Ectodermal cell (in vitro differentiated cells): ENCODE measurements around the gene COL26A1.

Experiments used
- H3K27ac ChIP-seq: 2 replicates; pipeline ENCODE4 v1.7.0; 2013; ENCODE audit warnings: mild to moderate bottlenecking, low read depth, low read length; ENCODE audit not compliant: insufficient read depth, poor library complexity, severe bottlenecking
- H3K27me3 ChIP-seq: 2 replicates; pipeline ENCODE4 v1.7.0; 2013; ENCODE audit warnings: mild to moderate bottlenecking, low read length; ENCODE audit not compliant: insufficient read depth, control insufficient read depth, poor library complexity, severe bottlenecking
- H3K36me3 ChIP-seq: one replicate; pipeline ENCODE4 v1.7.0; 2013; ENCODE audit warnings: low read length; ENCODE audit not compliant: control insufficient read depth, insufficient read depth
- H3K4me1 ChIP-seq: one replicate; pipeline ENCODE4 v1.7.0; 2013; ENCODE audit warnings: low read length; ENCODE audit not compliant: control insufficient read depth, insufficient read depth
- H3K4me3 ChIP-seq: 2 replicates; pipeline ENCODE4 v1.7.0; 2013; ENCODE audit warnings: low read depth, low read length, control low read depth; ENCODE audit not compliant: insufficient read depth
- H3K9me3 ChIP-seq: 2 replicates; pipeline ENCODE4 v1.7.0; 2013; ENCODE audit warnings: mild to moderate bottlenecking, low read length, moderate library complexity; ENCODE audit not compliant: control insufficient read depth
- WGBS, 2 experiments: methylation state at CpG; one replicate each; pipeline ENCODE4 v1.1.7; 2013; ENCODE audit warnings: missing lambda C conversion rate in 2 of 2; 5-methylcytosine and 5-hydroxymethylcytosine counted together

COL26A1 gene

GRCh38 chr7:101563943-101564777 lies 201.5 kb downstream of the COL26A1 start:
- no peaks in the 10 kb centered on the region for H3K36me3 ChIP-seq
- H3K9me3 ChIP-seq, result no peaks in the 10 kb centered on the region
- peaks cover 5% of the 10 kb centered on the region for H3K4me1 ChIP-seq
- H3K4me3 ChIP-seq, result no peak overlapping the region
- H3K27me3 ChIP-seq, result no peaks in the 10 kb centered on the region
- no peak overlapping the region for H3K27ac ChIP-seq
- WGBS, 2 experiments, result 83 to 86% methylated on average over 23 of the region's 23 CpGs

- Histone ChIP-seq H3K27ac (no peak overlapping the region), H3K9me3 (no peaks in the 10 kb centered on the region), H3K4me3 (no peak overlapping the region), H3K36me3 (no peaks in the 10 kb centered on the region), H3K27me3 (no peaks in the 10 kb centered on the region), H3K4me1 (peaks cover 5% of the 10 kb centered on the region)
- WGBS, 2 experiments, result 44 to 49% methylated on average over 16 of the region's 16 CpGs
Measured at GRCh38 chr7:101564778-101565211, 202.1 kb downstream of the COL26A1 start.

DNA sequence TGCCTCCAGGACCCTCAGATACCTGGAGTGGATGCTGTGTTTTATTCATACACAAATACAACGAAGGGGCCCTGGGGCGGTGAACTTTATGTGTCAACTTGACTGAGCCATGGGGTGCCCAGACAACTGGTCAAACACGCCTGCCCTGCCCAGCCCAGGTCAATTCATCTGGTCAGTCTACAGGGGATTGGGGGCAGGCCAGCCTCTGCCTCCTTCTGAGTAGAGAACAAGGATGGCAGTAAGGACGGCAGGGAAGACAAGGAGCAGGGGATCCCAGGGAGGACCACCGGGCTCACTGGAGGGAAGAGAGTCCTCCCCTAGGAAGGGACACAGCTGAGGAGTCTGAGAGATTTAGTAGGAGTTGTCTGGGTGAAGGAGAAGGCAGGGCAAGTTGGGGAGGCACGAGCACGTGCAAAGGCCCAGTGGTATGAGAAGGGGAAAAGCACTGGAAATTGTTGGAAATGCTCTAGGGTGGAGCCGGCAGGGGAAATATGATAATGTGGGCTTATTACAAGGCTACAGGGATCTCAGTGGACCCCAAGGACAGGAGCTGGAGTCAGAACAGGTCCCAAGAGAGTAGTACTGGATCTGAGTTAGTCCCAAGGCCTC lies 203.0 kb downstream of the COL26A1 start:
- H3K27me3 ChIP-seq, result no peaks in the 10 kb centered on the region
- no peak overlapping the region for H3K4me3 ChIP-seq
- no peaks in the 10 kb centered on the region for H3K36me3 ChIP-seq
- peaks cover 5% of the 10 kb centered on the region for H3K4me1 ChIP-seq
- WGBS, 2 experiments, result 93% methylated on average over 8 of the region's 8 CpGs
- H3K27ac ChIP-seq, result no peak overlapping the region
- no peaks in the 10 kb centered on the region for H3K9me3 ChIP-seq

DNA sequence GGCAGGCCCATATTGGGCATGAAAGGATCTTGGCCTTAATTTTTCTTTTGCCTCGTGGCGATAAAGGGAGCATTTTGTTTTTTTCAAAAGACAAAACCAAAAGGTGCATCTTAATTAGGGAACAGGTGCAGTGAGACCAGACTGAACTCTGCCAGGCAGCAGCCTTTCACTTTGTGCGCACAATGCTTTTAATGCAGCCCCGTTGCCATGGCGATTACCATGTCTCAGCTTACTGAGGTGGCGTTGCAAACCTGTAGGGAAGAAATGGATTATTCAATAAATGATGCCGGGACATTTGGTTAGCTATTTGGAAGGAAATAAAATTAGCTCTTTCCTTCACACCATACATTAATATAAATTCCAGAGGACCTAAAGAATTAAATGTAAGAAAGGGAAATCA lies 204.6 kb downstream of the COL26A1 start:
- no peaks in the 10 kb centered on the region for H3K27me3 ChIP-seq
- H3K4me3 ChIP-seq, result no peak overlapping the region
- H3K4me1 ChIP-seq, result peaks cover 5% of the 10 kb centered on the region
- H3K9me3 ChIP-seq, result no peaks in the 10 kb centered on the region
- 93% methylated on average over 6 to 7 of the region's 7 CpGs for WGBS, 2 experiments
- no peaks in the 10 kb centered on the region for H3K36me3 ChIP-seq
- H3K27ac ChIP-seq, result no peak overlapping the region

- Histone ChIP-seq H3K9me3 (no peaks in the 10 kb centered on the region), H3K4me1 (no peaks in the 10 kb centered on the region), H3K27ac (no peak overlapping the region), H3K36me3 (no peaks in the 10 kb centered on the region), H3K27me3 (no peaks in the 10 kb centered on the region), H3K4me3 (no peak overlapping the region)
- 95 to 100% methylated on average over 1 to 2 of the region's 2 CpGs for WGBS, 2 experiments
Measured at GRCh38 chr7:101572156-101572555, 209.5 kb downstream of the COL26A1 start.

GRCh38 chr7:101575168-101575567 lies 212.5 kb downstream of the COL26A1 start:
- 24 to 27% methylated on average over 2 of the region's 2 CpGs for WGBS, 2 experiments
- Histone ChIP-seq H3K9me3 (no peaks in the 10 kb centered on the region), H3K27ac (no peak overlapping the region), H3K4me3 (no peak overlapping the region), H3K4me1 (no peaks in the 10 kb centered on the region), H3K27me3 (no peaks in the 10 kb centered on the region), H3K36me3 (no peaks in the 10 kb centered on the region)

DNA sequence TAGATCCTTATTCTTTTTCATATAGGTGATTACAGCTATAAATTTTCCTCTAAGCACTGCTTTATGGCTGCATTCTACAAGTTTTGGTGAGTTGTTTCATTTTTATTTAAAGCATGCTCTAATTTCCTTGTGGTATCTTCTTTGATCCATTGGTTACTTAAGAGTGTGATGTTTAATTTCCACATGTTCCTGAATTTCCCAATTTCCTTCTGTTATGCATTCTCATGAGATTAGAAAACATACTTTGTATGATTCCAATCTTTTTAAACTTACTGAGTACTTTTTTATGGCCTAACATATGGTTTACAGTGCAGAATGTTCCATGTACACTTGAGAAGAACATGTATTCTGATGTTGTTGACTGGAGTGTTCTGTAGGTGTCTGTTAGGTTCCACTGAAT lies 213.0 kb downstream of the COL26A1 start:
- Histone ChIP-seq H3K9me3 (no peaks in the 10 kb centered on the region), H3K4me1 (no peaks in the 10 kb centered on the region), H3K27me3 (no peaks in the 10 kb centered on the region), H3K27ac (no peak overlapping the region), H3K36me3 (no peaks in the 10 kb centered on the region), H3K4me3 (no peak overlapping the region)

GRCh38 chr7:101576998-101577397 lies 214.3 kb downstream of the COL26A1 start:
- WGBS, 2 experiments, result 95% methylated on average over 3 of the region's 3 CpGs
- Histone ChIP-seq H3K4me3 (no peak overlapping the region), H3K9me3 (no peaks in the 10 kb centered on the region), H3K36me3 (no peaks in the 10 kb centered on the region), H3K27ac (no peak overlapping the region), H3K4me1 (no peaks in the 10 kb centered on the region), H3K27me3 (no peaks in the 10 kb centered on the region)

GRCh38 chr7:101578552-101578951 lies 215.9 kb downstream of the COL26A1 start:
- H3K4me1 ChIP-seq, result no peaks in the 10 kb centered on the region
- no peaks in the 10 kb centered on the region for H3K9me3 ChIP-seq
- no peak overlapping the region for H3K4me3 ChIP-seq
- H3K36me3 ChIP-seq, result no peaks in the 10 kb centered on the region
- no peaks in the 10 kb centered on the region for H3K27me3 ChIP-seq
- 91 to 100% methylated on average over 1 of the region's 1 CpG for WGBS, 2 experiments
- H3K27ac ChIP-seq, result no peak overlapping the region

GRCh38 chr7:101580596-101580995 lies 217.9 kb downstream of the COL26A1 start:
- H3K4me3 ChIP-seq, result no peak overlapping the region
- H3K4me1 ChIP-seq, result no peaks in the 10 kb centered on the region
- no peaks in the 10 kb centered on the region for H3K9me3 ChIP-seq
- WGBS, 2 experiments, result 95 to 96% methylated on average over 7 of the region's 7 CpGs
- H3K36me3 ChIP-seq, result no peaks in the 10 kb centered on the region
- H3K27ac ChIP-seq, result no peak overlapping the region
- no peaks in the 10 kb centered on the region for H3K27me3 ChIP-seq
